Endothelial cell of umbilical vein (primary cell): ENCODE results near the gene OR5AC2. TPM values are rescaled to one million over a fixed set of nuclear protein-coding genes. Genes with fewer than 3 reads are reported as not detected.

Experiments used
- BruUV-seq: library from RNA; stranded (reverse); fragments of 400-500 nt; replicated peaks from 2 replicates; lab custom pipeline; 2021; lab: Mats Ljungman, UMichigan
- CTCF ChIA-PET: fragments of 300-600, 350-600 bp; sonication (Branson Sonifier 250); formaldehyde crosslinking; loops from one replicate; lab custom pipeline; 2021; ENCODE audit warnings: antibody characterized with exemption, inconsistent platforms; lab: Charles Lee
- POLR2A ChIA-PET: fragments of 300-600, 350-600 bp; sonication (Branson Sonifier 250); formaldehyde crosslinking; loops from one replicate; lab custom pipeline; 2021; ENCODE audit warnings: antibody characterized with exemption, inconsistent platforms; lab: Charles Lee
- DNase-seq: peaks from one replicate; pipeline ENCODE4 v3.0.0-alpha.2; 2011; ENCODE audit warnings: low read depth, low spot score
- FAIRE-seq: peaks from 2 replicates; lab custom pipeline; 2011; peaks lifted over from hg19 to GRCh38; lab: Jason Lieb, UNC
- H2AFZ ChIP-seq: 2 replicates; pipeline ENCODE4 v1.6.0; 2012; ENCODE audit warnings: low read depth, low read length, control low read depth, inconsistent platforms
- H3K27ac ChIP-seq: 2 replicates; pipeline ENCODE4 v1.5.1; 2011; ENCODE audit warnings: low read depth, mild to moderate bottlenecking, control low read depth, low read length, moderate library complexity; ENCODE audit not compliant: insufficient read depth
- H3K27me3 ChIP-seq, 2 experiments: 2 replicates each; pipeline versions ENCODE4 v1.6.0 to v1.6.1; 2011; ENCODE audit warnings: low read length in 2 of 2, mixed read lengths in 1 of 2; ENCODE audit not compliant: control insufficient read depth in 2 of 2, insufficient read depth in 2 of 2
- H3K36me3 ChIP-seq, 2 experiments: 2 replicates in 1 of 2; 3 replicates in 1 of 2; pipeline ENCODE4 v1.5.1; 2011; ENCODE audit warnings: low read length in 2 of 2, mild to moderate bottlenecking in 1 of 2, moderate library complexity in 1 of 2; ENCODE audit not compliant: control insufficient read depth in 2 of 2, insufficient read depth in 2 of 2; ENCODE audit errors: extremely low read depth in 1 of 2
- H3K4me1 ChIP-seq: 3 replicates; pipeline ENCODE4 v1.5.1; 2011; ENCODE audit warnings: mild to moderate bottlenecking, low read length; ENCODE audit not compliant: control insufficient read depth, insufficient read depth; ENCODE audit errors: extremely low read depth
- H3K4me2 ChIP-seq: 2 replicates; pipeline ENCODE4 v1.6.1; 2011; ENCODE audit warnings: low read length, control low read depth, mixed read lengths; ENCODE audit not compliant: insufficient read depth
- H3K4me3 ChIP-seq, 3 experiments: fragments of 200-600 bp in 1 of 3; sonication (generic), shearing (Covaris generic) in 1 of 3; replicated peaks in 1 of 3; 2 replicates each; pipeline ENCODE4 v1.5.1; 2011 to 2016; ENCODE audit warnings: control low read depth in 3 of 3, low read length in 3 of 3, mild to moderate bottlenecking in 2 of 3, inconsistent platforms in 1 of 3, low read depth in 1 of 3, moderate library complexity in 1 of 3; ENCODE audit not compliant: insufficient read depth in 1 of 3
- H3K79me2 ChIP-seq: 2 replicates; pipeline ENCODE4 v1.6.0; 2012; ENCODE audit warnings: low read length, inconsistent platforms; ENCODE audit not compliant: control insufficient read depth, insufficient read depth
- H3K9ac ChIP-seq: replicated peaks from 2 replicates; pipeline ENCODE3; 2011; ENCODE audit warnings: low read length, control low read depth; ENCODE audit not compliant: insufficient read depth; ENCODE audit errors: extremely low read depth
- H3K9me1 ChIP-seq: replicated peaks from 3 replicates; pipeline ENCODE4 v1.6.0; 2011; ENCODE audit warnings: mild to moderate bottlenecking, low read length; ENCODE audit not compliant: control insufficient read depth, insufficient read depth; ENCODE audit errors: extremely low read depth
- H3K9me3 ChIP-seq: replicated peaks from 2 replicates; pipeline ENCODE4 v1.5.1; 2012; ENCODE audit warnings: low read length, inconsistent platforms; ENCODE audit not compliant: control insufficient read depth, insufficient read depth
- H4K20me1 ChIP-seq: replicated peaks from 2 replicates; pipeline ENCODE3; 2011; ENCODE audit warnings: mild to moderate bottlenecking, low read length; ENCODE audit not compliant: control insufficient read depth, insufficient read depth; ENCODE audit errors: extremely low read depth
- EZH2 ChIP-seq: IDR thresholded peaks from 2 replicates; pipeline ENCODE4 v1.6.1; 2012; ENCODE audit warnings: borderline replicate concordance, low read depth, mild to moderate bottlenecking, moderate library complexity, low read length, inconsistent platforms; ENCODE audit not compliant: severe bottlenecking
- FOS ChIP-seq: IDR thresholded peaks from 2 replicates; pipeline ENCODE4 v1.6.1; 2011; ENCODE audit warnings: mild to moderate bottlenecking, low read length, moderate library complexity, borderline replicate concordance; ENCODE audit not compliant: insufficient read depth
- GATA2 ChIP-seq: IDR thresholded peaks from 2 replicates; pipeline ENCODE4 v1.7.0; 2011; ENCODE audit warnings: low read depth, mild to moderate bottlenecking, moderate library complexity, mixed read lengths, low read length; ENCODE audit not compliant: insufficient read length, insufficient read depth
- JUN ChIP-seq: IDR thresholded peaks from 2 replicates; pipeline ENCODE4 v1.6.1; 2011; ENCODE audit warnings: borderline replicate concordance, low read depth; ENCODE audit not compliant: insufficient read length, insufficient read depth
- MYC ChIP-seq: IDR thresholded peaks from one replicate; pipeline ENCODE4 v1.6.1; 2011; ENCODE audit warnings: mild to moderate bottlenecking, low read depth, low read length
- POLR2A ChIP-seq: IDR thresholded peaks from 2 replicates; pipeline ENCODE4 v1.6.1; 2012; ENCODE audit warnings: low read depth, mild to moderate bottlenecking, control low read depth, low read length
- POLR2AphosphoS5 ChIP-seq: IDR thresholded peaks from 2 replicates; pipeline ENCODE4 v1.6.1; 2012; ENCODE audit warnings: low read depth, mild to moderate bottlenecking, control low read depth, low read length, moderate library complexity; ENCODE audit not compliant: insufficient read depth
- dilution Hi-C: fragments of 300-500 bp; cut with MboI; formaldehyde crosslinking; loops from one replicate; pipeline ENCODE4 v1.15.0; 2019; ENCODE audit warnings: low sequenced_read_pairs; ENCODE audit not compliant: extremely low pct_ligation_motif_present
- intact Hi-C: fragments of 100-400 bp; cut with micrococcal nuclease; formaldehyde crosslinking; loops from one replicate; pipeline ENCODE4 v1.10.0; 2022
- polyA plus RNA-seq, 4 experiments: library from polyadenylated mRNA; depleted of rRNA in 3 of 4; stranded (reverse) in 3 of 4; unstranded in 1 of 4; fragments of >200 nt; gene quantifications; 2 replicates each; pipeline versions ENCODE4 v1.2.1 to v1.2.3, GENCODE V29; 2011 to 2012; ENCODE audit warnings: missing spikeins in 1 of 4
- total RNA-seq: library from RNA; stranded (reverse); gene quantifications from 2 replicates; pipeline ENCODE4 v1.2.3, GENCODE V29; 2021
- TF ChIP-seq, protein P1 (sequence below), 2 donors: IDR thresholded peaks; 1 replicate in 1 of 2; 2 replicates in 1 of 2; pipeline ENCODE4 v1.5.1; 2011; ENCODE audit warnings: low read length in 2 of 2, mild to moderate bottlenecking in 2 of 2, moderate library complexity in 2 of 2, control low read depth in 1 of 2, inconsistent platforms in 1 of 2, low read depth in 1 of 2; ENCODE audit not compliant: insufficient read depth in 1 of 2; ENCODE audit errors: extremely low read depth in 1 of 2
- TF ChIP-seq, protein P2 (sequence below): IDR thresholded peaks from 2 replicates; pipeline ENCODE4 v1.6.1; 2011; ENCODE audit not compliant: insufficient read depth, insufficient read length

Gene OR5AC2
- total and polyA plus RNA-seq, 2 donors (not counting 3 experiments of a cell fraction or from before 2014, with no cell fraction given) = not detected

DNA sequence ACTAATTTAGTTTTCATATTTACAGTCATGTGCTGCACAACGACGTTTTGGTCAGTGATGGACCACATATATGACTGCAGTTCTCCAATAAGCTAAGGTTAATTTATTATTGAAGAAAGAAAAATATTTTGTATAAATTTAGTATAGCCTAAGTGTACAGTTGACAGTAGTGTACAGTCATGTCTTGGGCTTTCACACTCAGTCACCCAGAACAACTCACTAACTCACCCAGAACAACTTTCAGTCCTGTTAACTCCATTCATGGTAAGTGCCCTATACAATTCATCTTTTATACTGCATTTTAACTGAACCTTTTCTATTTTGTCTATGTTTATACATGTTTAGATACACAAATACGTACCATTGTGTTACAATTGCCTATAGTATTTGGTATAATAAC is 48.1 kb upstream of the OR5AC2 start:
- no peak for FAIRE-seq
- Histone ChIP-seq H3K9me3 (no peaks in the 10 kb centered on the region), H3K4me2 (peak overlapping the region; percentile 89), H3K79me2 (no peaks in the 10 kb centered on the region), H3K36me3 (no peaks in the 10 kb centered on the region), H3K9ac (no peak overlapping the region), H3K27me3 (peaks cover 9 to 19% of the 10 kb centered on the region in 2 experiments), H2AFZ (peak overlapping the region; percentile 95), H3K9me1 (no peaks in the 10 kb centered on the region), H4K20me1 (no peaks in the 10 kb centered on the region), H3K4me3 (no peak overlapping the region), H3K4me1 (no peaks in the 10 kb centered on the region), H3K27ac (no peak overlapping the region)
- intact Hi-C loops = loop anchor here (1.0 to 5.0 kb wide), 3 partner anchors 290 to 553 kb away; partner anchors contain the start of gene CPOX
- BruUV-seq = no TSS peak
- POLR2A ChIA-PET = no interaction called here
- CTCF ChIA-PET = interaction anchor here (0.6 to 5.2 kb wide), 9 partner anchors 10 to 527 kb away, joined by 3 to 72 read pairs (median 5); no protein-coding TSS in a partner anchor
- no peak for TF ChIP-seq JUN
- TF ChIP-seq GATA2 = no peak
- TF ChIP-seq, protein P1, sequence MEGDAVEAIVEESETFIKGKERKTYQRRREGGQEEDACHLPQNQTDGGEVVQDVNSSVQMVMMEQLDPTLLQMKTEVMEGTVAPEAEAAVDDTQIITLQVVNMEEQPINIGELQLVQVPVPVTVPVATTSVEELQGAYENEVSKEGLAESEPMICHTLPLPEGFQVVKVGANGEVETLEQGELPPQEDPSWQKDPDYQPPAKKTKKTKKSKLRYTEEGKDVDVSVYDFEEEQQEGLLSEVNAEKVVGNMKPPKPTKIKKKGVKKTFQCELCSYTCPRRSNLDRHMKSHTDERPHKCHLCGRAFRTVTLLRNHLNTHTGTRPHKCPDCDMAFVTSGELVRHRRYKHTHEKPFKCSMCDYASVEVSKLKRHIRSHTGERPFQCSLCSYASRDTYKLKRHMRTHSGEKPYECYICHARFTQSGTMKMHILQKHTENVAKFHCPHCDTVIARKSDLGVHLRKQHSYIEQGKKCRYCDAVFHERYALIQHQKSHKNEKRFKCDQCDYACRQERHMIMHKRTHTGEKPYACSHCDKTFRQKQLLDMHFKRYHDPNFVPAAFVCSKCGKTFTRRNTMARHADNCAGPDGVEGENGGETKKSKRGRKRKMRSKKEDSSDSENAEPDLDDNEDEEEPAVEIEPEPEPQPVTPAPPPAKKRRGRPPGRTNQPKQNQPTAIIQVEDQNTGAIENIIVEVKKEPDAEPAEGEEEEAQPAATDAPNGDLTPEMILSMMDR (IDR thresholded peaks at IDR 0.05; ENCODE audit: extremely low read depth in 1 of 2, insufficient read depth in 1 of 2, low read depth in 1 of 2, low read length in 2 of 2) = no peak
- TF ChIP-seq, protein P2, sequence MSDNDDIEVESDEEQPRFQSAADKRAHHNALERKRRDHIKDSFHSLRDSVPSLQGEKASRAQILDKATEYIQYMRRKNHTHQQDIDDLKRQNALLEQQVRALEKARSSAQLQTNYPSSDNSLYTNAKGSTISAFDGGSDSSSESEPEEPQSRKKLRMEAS = no peak
- no peak for TF ChIP-seq POLR2AphosphoS5
- no peak for TF ChIP-seq EZH2
- no peak for TF ChIP-seq POLR2A
- no peak for TF ChIP-seq FOS
- TF ChIP-seq MYC = no peak
- DNase-seq = no peak
- dilution Hi-C loops = no loop called here
